Breast epithelium (tissue), 4 donors: ENCODE measurements around the gene PGA5. TPM values are rescaled to one million over a fixed set of nuclear protein-coding genes. Genes with fewer than 3 reads are reported as not detected.
"Not testable (repeated sequence)": the region's sequence is repeated elsewhere in the genome, so short reads cannot be mapped to it uniquely, and the experiment has no call there.

Experiments
- DNase-seq, 2 donors: peaks; one replicate each; pipeline ENCODE4 v3.0.0-alpha.2; 2019; ENCODE audit warnings: low spot score in 2 of 2
- H3K27ac ChIP-seq, 2 donors: fragments of 200-600 bp; sonication (generic) in 1 of 2; one replicate each; pipeline ENCODE4 v1.5.1; 2016 to 2019; ENCODE audit warnings: mild to moderate bottlenecking in 1 of 2
- H3K27me3 ChIP-seq, 2 donors: fragments of 200-600 bp; sonication (generic) in 1 of 2; one replicate each; pipeline versions ENCODE4 v1.5.1 to v1.6.0; 2017 to 2019; ENCODE audit warnings: control low read depth in 1 of 2, mild to moderate bottlenecking in 1 of 2
- H3K36me3 ChIP-seq: fragments of 200-600 bp; one replicate; pipeline ENCODE4 v1.5.1; 2019
- H3K4me1 ChIP-seq, 2 donors: fragments of 200-600 bp; sonication (generic); one replicate each; pipeline ENCODE4 v1.5.1; 2016 to 2019; ENCODE audit warnings: control low read depth in 1 of 2
- H3K4me3 ChIP-seq, 3 donors: fragments of 200-600 bp; sonication (generic); 1 replicate in 2 of 3; 2 replicates in 1 of 3; pipeline ENCODE4 v1.5.1; 2016 to 2019; ENCODE audit warnings: mild to moderate bottlenecking in 3 of 3, moderate library complexity in 2 of 3
- H3K9me3 ChIP-seq, 2 donors: fragments of 200-600 bp; sonication (generic) in 1 of 2; one replicate each; pipeline ENCODE4 v1.5.1; 2016 to 2019; ENCODE audit warnings: control low read depth in 1 of 2
- CTCF ChIP-seq, 3 donors: fragments of 450-650 bp; IDR thresholded peaks; one replicate each; pipeline ENCODE4 v1.5.1; 2016 to 2017; ENCODE audit warnings: antibody characterized with exemption in 3 of 3, mild to moderate bottlenecking in 3 of 3, moderate library complexity in 3 of 3
- POLR2A ChIP-seq: fragments of 450-650 bp; IDR thresholded peaks from one replicate; pipeline ENCODE4 v1.6.1; 2016; ENCODE audit warnings: antibody characterized with exemption, mild to moderate bottlenecking, moderate library complexity
- POLR2AphosphoS5 ChIP-seq, 3 donors: sonication (generic); formaldehyde crosslinking; IDR thresholded peaks; one replicate each; pipeline ENCODE4 v1.6.1; 2017; ENCODE audit warnings: antibody characterized with exemption in 3 of 3
- intact Hi-C: fragments of 100-400 bp; cut with DNase I; formaldehyde crosslinking; loops from one replicate; pipeline ENCODE4 v1.15.1; 2023; ENCODE audit warnings: low total_unique reads
- total RNA-seq, 3 donors: library from RNA; depleted of rRNA; stranded (reverse); fragments of >200 nt; gene quantifications; one replicate each; pipeline ENCODE4 v1.1.0, GENCODE V29; 2016

The PGA5 gene
- 1 to 10 TPM in 2 of 3 donors, under 1 TPM in 1; 0.98 to 2.1 (median 1.6) TPM for total RNA-seq

- H3K27ac ChIP-seq, H3K4me3 ChIP-seq, H3K36me3 ChIP-seq, H3K27me3 ChIP-seq, intact Hi-C loops, DNase-seq, H3K9me3 ChIP-seq, H3K4me1 ChIP-seq: not testable (repeated sequence)
These were observed at the start of gene PGA5 for GRCh38 chr11:61240875-61241274. Gene PGA5, plus strand, starts transcription at chr11:61241175. Its CDS starts 52 bp downstream, at chr11:61241227.

GRCh38 chr11:61193596-61193995 is 47.4 kb upstream of the PGA5 start:
- Histone ChIP-seq H3K9me3 (peaks cover 0 to 5% of the 10 kb centered on the region in 2 donors), H3K27ac (no peak overlapping the region), H3K36me3 (no peaks in the 10 kb centered on the region), H3K4me3 (no peak overlapping the region), H3K4me1 (no peaks in the 10 kb centered on the region), H3K27me3 (no peaks in the 10 kb centered on the region)
- TF ChIP-seq CTCF (IDR thresholded peaks at IDR 0.05) (no peak), POLR2AphosphoS5 (IDR thresholded peaks at IDR 0.05) (no peak), POLR2A (no peak)
- DNase-seq = no peak
- intact Hi-C loops = no loop called here

- no peak for DNase-seq
- TF ChIP-seq CTCF (IDR thresholded peaks at IDR 0.05) (no peak), POLR2A (no peak), POLR2AphosphoS5 (IDR thresholded peaks at IDR 0.05) (no peak)
- Histone ChIP-seq H3K4me3 (no peak overlapping the region), H3K9me3 (peaks cover 0 to 9% of the 10 kb centered on the region in 2 donors), H3K27me3 (no peaks in the 10 kb centered on the region), H3K27ac (no peak overlapping the region), H3K4me1 (no peaks in the 10 kb centered on the region), H3K36me3 (no peaks in the 10 kb centered on the region)
- intact Hi-C loops = no loop called here
These were observed 46.8 kb upstream of the PGA5 start for GRCh38 chr11:61194169-61194671.

GRCh38 chr11:61194981-61195695 is 45.8 kb upstream of the PGA5 start:
- intact Hi-C loops = no loop called here
- Histone ChIP-seq H3K27ac (no peak overlapping the region), H3K4me1 (no peaks in the 10 kb centered on the region), H3K27me3 (no peaks in the 10 kb centered on the region), H3K36me3 (no peaks in the 10 kb centered on the region), H3K4me3 (no peak overlapping the region), H3K9me3 (peaks cover 0 to 9% of the 10 kb centered on the region in 2 donors)
- TF ChIP-seq POLR2A (no peak), CTCF (IDR thresholded peaks at IDR 0.05) (no peak), POLR2AphosphoS5 (IDR thresholded peaks at IDR 0.05) (no peak)
- no peak for DNase-seq

GRCh38 chr11:61195719-61196118 is 45.3 kb upstream of the PGA5 start:
- Histone ChIP-seq H3K9me3 (peaks cover 0 to 9% of the 10 kb centered on the region in 2 donors), H3K4me3 (no peak overlapping the region), H3K27me3 (no peaks in the 10 kb centered on the region), H3K36me3 (no peaks in the 10 kb centered on the region), H3K27ac (no peak overlapping the region), H3K4me1 (no peaks in the 10 kb centered on the region)
- TF ChIP-seq POLR2A (no peak), CTCF (IDR thresholded peaks at IDR 0.05) (no peak), POLR2AphosphoS5 (IDR thresholded peaks at IDR 0.05) (no peak)
- intact Hi-C loops = no loop called here
- no peak for DNase-seq
